ENCODE measurements around the gene DHX58. TPM values are rescaled to one million over a fixed set of nuclear protein-coding genes. Genes with fewer than 3 reads are reported as not detected.

Gene DHX58
- total RNA-seq, 1 experiment from 2014 or later: 0.79 TPM

- Mint-ChIP-seq H3K27ac (ENCODE audit: unreplicated experiment) (no peak overlapping the region), H3K36me3 (ENCODE audit: insufficient read depth, unreplicated experiment) (no peaks in the 10 kb centered on the region), H3K4me1 (ENCODE audit: low read depth, unreplicated experiment) (no peaks in the 10 kb centered on the region), H3K9me3 (ENCODE audit: unreplicated experiment) (no peaks in the 10 kb centered on the region), H3K4me3 (ENCODE audit: unreplicated experiment) (no peak overlapping the region), H3K27me3 (ENCODE audit: insufficient read depth, unreplicated experiment) (peaks cover 3% of the 10 kb centered on the region)
- no peak for TF ChIP-seq CTCF (IDR thresholded peaks at IDR 0.05; ENCODE audit: insufficient read depth in 1 of 2, low read depth in 1 of 2, low read length in 1 of 2, severe bottlenecking in 1 of 2, unreplicated experiment in 1 of 2)
- Histone ChIP-seq H3K27me3 (replicated peaks; ENCODE audit: control insufficient read depth, insufficient read depth, low read length) (no peaks in the 10 kb centered on the region), H3K4me1 (no peaks in the 10 kb centered on the region), H3K36me3 (ENCODE audit: control insufficient read depth, insufficient read depth, low read length) (no peaks in the 10 kb centered on the region), H3K4me3 (ENCODE audit: low read depth, low read length) (no peak overlapping the region), H3K9me3 (no peaks in the 10 kb centered on the region)
- ChIA-PET POLR2A (no interaction called here), CTCF (interaction anchor here (2.3 kb wide), 1 partner anchor 37 kb away, joined by 7 read pairs; no protein-coding TSS in a partner anchor)
- DNase-seq: no peak
- no TSS peak for BruUV-seq (replicated peaks)
- intact Hi-C loops (cut with micrococcal nuclease; ENCODE audit: unreplicated experiment): no loop called here
These were observed 8.2 kb downstream of the DHX58 start for GRCh38 chr17:42104264-42104663.

GRCh38 chr17:42103221-42103954, 9.1 kb downstream of the DHX58 start:
- Mint-ChIP-seq H3K36me3 (ENCODE audit: insufficient read depth, unreplicated experiment) (no peaks in the 10 kb centered on the region), H3K27ac (ENCODE audit: unreplicated experiment) (no peak overlapping the region), H3K9me3 (ENCODE audit: unreplicated experiment) (no peaks in the 10 kb centered on the region), H3K27me3 (ENCODE audit: insufficient read depth, unreplicated experiment) (peaks cover 3% of the 10 kb centered on the region), H3K4me3 (ENCODE audit: unreplicated experiment) (no peak overlapping the region), H3K4me1 (ENCODE audit: low read depth, unreplicated experiment) (no peaks in the 10 kb centered on the region)
- Histone ChIP-seq H3K36me3 (ENCODE audit: control insufficient read depth, insufficient read depth, low read length) (no peaks in the 10 kb centered on the region), H3K4me1 (no peaks in the 10 kb centered on the region), H3K27me3 (replicated peaks; ENCODE audit: control insufficient read depth, insufficient read depth, low read length) (no peaks in the 10 kb centered on the region), H3K4me3 (ENCODE audit: low read depth, low read length) (no peak overlapping the region), H3K9me3 (no peaks in the 10 kb centered on the region)
- ChIA-PET POLR2A (interaction anchor here (0.6 to 0.7 kb wide), 2 partner anchors 38 to 120 kb away, joined by 3 to 8 read pairs; no protein-coding TSS in a partner anchor), CTCF (interaction anchor here (0.7 to 2.3 kb wide), 2 partner anchors 26 to 36 kb away, joined by 4 to 7 read pairs; no protein-coding TSS in a partner anchor)
- no peak for DNase-seq
- TF ChIP-seq CTCF (IDR thresholded peaks at IDR 0.05; ENCODE audit: insufficient read depth in 1 of 2, low read depth in 1 of 2, low read length in 1 of 2, severe bottlenecking in 1 of 2, unreplicated experiment in 1 of 2): no peak
- intact Hi-C loops (cut with micrococcal nuclease; ENCODE audit: unreplicated experiment): no loop called here
- BruUV-seq (replicated peaks): no TSS peak

- peak; percentile 74 to 84 for DNase-seq
- intact Hi-C loops (cut with micrococcal nuclease; ENCODE audit: unreplicated experiment): loop anchor here (1.0 to 2.0 kb wide), 3 partner anchors 34 to 138 kb away; no protein-coding TSS in a partner anchor
- H3K27me3 ChIP-seq (replicated peaks; ENCODE audit: control insufficient read depth, insufficient read depth, low read length): 0 out of 2 replicates have a peak, but pooled peaks cover 2% of the 10 kb centered on the region
- no peaks in the 10 kb centered on the region for H3K36me3 Mint-ChIP-seq (ENCODE audit: insufficient read depth, unreplicated experiment)
- H3K4me1 Mint-ChIP-seq (ENCODE audit: low read depth, unreplicated experiment): no peaks in the 10 kb centered on the region
- H3K27me3 Mint-ChIP-seq (ENCODE audit: insufficient read depth, unreplicated experiment): peaks cover 3% of the 10 kb centered on the region
- ChIA-PET CTCF (interaction anchor here (0.5 to 1.5 kb wide), 8 partner anchors 14 to 190 kb away, joined by 3 to 9 read pairs (median 4); no protein-coding TSS in a partner anchor), POLR2A (interaction anchor here (0.5 kb wide), 1 partner anchor 54 kb away, joined by 3 read pairs; no protein-coding TSS in a partner anchor)
- no peak overlapping the region for H3K27ac Mint-ChIP-seq (ENCODE audit: unreplicated experiment)
- no peaks in the 10 kb centered on the region for H3K9me3 Mint-ChIP-seq (ENCODE audit: unreplicated experiment)
- BruUV-seq (replicated peaks): no TSS peak
- peaks cover 8% of the 10 kb centered on the region for H3K4me1 ChIP-seq
- no peaks in the 10 kb centered on the region for H3K9me3 ChIP-seq
- H3K4me3 Mint-ChIP-seq (ENCODE audit: unreplicated experiment): no peak overlapping the region
- H3K4me3 ChIP-seq (ENCODE audit: low read depth, low read length): no peak overlapping the region
- H3K36me3 ChIP-seq (ENCODE audit: control insufficient read depth, insufficient read depth, low read length): no peaks in the 10 kb centered on the region
- peak; percentile 84 to 89 for TF ChIP-seq CTCF (IDR thresholded peaks at IDR 0.05; ENCODE audit: insufficient read depth in 1 of 2, low read depth in 1 of 2, low read length in 1 of 2, severe bottlenecking in 1 of 2, unreplicated experiment in 1 of 2)
These were observed 10.8 kb downstream of the DHX58 start for GRCh38 chr17:42101513-42102292.

All from Caco-2 (cell line).